Activated T-helper 1 cell treated with Interleukin-2 at 50 U/mL for 16 hours (primary cell): Measurements from ENCODE around the gene MACROD1.
"Not testable (repeated sequence)": the region's sequence is repeated elsewhere in the genome, so short reads cannot be mapped to it uniquely, and the experiment has no call there.

Source experiments
- DNase-seq: peaks from one replicate; pipeline ENCODE4 v3.0.0-alpha.2; 2020; ENCODE audit warnings: low read depth

The MACROD1 gene

DNA sequence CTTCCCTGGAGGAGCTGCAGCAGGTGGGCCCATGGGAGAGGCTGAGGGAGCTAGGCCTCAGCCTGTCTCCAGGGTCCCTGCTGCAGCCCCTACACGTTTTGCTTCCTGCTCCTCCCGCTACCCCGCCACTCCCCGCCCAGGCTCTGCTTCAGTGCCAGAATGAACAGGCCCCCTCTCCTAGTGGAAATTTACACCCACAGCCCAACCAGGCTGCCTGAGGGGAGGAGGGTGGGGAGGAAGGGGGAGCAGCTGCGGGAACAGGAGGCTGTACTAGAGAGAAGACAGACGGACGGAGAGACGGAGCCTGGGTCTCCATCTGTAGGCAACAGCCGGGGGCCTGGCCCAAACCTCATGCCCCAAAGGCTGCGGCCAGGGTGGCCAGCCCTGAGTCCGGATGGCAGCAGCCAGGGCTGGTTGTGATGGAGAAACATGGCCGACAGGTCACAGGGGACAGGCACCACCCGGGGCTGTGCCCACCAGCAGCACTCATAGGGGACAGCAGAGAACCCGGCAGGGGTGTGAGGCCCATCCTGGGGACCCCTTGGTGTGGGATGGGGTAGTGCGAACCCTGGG, 109.6 kb downstream of the MACROD1 start:
- DNase-seq = no peak

DNA sequence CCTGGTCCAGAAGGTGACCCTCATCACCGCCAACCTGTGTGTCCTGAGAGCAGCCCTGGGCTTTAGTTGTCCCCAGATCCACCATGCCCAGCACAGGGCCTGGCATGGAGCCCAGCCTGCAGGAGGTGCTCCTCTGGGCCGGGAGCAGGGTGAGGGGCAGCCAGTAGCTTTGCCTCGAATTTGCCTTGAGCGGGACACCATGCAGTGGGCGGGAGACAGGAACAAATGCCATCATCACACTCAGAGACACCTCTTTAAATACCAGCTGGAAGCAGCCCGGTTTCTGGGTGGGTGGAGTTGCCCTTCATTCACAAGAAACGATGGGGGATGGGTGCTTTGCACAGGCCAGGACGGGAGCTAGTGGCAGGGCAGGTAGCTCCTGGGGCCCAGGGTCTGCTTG, 110.8 kb downstream of the MACROD1 start:
- DNase-seq = no peak

DNA sequence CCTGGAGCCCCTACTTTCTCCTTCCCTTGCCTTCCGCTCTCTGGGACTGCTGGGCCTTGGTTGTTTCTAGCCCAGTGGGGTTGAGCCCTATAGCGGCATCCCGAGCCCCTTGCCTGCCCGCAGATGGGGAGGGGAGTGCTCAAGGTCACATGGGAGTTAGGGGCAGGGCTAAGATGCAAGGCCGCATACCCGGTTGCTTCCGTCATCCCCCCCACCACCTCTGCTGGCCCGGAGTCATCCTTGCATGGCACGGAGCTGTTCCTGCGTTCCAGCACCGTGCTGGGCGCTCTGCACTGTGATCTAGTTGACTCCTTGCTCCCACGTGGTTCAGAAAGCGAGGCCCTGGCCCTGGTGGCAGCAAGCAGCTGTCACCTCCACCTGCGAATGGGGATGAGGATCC, 112.2 kb downstream of the MACROD1 start:
- DNase-seq = no peak

DNA sequence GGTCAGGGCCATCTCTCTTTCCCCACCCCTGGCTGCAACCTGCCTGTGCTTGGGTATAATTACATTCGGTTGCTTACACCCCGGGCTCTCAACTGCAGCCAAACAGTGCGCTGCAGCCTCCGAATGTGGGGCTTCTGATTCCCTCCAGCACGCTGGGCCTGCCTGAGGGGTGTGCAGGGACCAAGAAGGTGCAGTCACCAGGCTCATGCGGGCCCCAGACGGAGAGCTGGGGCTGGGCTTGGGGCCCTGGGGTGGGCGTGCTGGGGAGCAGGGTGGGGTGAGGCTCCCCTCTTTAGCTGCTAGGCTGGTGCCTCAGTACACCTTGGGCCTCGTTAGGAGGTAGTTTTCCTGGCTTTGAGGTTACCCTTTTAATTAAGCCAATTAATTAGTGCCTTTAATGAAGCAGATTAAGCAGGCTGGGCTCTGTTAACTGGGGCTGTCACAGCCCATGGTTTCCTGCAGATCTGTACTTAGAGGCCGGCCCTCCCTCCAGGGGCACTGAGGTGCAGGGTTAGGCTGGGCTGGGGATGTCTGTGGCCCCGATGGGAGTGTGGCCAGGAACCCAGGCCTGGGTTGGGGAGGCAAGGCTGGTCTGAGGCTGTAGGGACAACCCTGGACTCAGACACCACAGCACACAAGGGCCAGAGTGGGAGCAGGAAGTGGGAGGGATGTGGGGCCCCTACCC, 112.8 kb downstream of the MACROD1 start:
- DNase-seq = no peak

DNA sequence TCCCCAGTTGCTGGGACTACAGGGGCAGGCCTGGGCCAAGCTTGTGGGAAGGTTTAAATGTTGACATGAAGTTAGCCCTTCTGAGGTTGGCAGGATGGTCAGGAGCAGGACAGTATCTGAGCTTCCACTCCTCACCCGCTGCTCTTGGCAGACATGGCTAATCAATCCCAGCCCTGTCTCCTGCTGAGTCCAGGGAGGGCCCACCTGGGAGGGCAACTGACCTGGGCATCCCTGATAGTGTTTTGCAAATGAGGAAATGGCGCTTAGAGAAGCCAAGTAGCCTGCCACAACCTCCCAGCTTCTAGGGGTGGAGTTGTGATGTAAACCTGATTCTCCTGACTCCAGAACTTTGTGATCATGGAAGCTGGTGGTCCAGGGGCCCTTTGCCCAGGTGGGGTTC, 113.5 kb downstream of the MACROD1 start:
- no peak for DNase-seq

DNA sequence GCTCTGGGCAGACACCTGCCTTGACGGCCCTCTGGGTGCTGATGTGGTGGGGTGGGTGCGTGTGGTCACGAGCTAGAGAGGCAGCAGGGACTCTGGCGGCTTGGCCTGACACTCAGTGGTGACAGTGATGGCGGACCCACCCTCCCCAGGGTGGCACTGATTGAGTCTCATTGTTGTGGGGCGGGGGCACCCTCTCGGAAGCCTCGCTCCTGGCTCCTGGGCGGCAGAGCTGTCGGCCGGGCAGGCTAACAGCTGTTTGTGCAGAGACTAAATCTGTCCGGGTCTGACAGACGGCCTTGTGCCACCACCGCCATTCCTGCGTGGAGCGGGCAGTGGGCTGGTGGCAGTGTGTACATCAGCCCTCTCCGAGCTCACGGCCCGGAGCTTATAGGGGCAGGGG, 114.6 kb downstream of the MACROD1 start:
- DNase-seq = no peak

DNA sequence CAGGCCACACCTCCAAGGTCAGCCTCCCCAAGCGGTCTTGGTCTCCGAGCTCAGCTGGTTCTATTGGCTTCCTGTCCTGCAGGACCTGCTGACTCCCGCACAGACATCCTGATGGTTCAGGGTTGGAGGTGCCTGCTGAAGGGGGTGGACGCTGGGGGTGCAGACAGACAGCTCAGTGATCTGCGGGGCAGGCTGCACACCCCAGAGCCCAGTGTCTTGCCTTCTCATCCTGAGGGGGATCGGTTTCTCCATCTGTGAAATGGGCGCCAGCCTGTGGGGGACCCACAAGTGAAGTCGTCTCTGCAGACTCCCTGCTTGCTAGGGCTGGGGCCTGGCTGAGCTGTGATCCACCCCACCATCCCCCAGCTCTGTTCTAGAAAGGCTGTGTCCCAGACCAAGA, 116.4 kb downstream of the MACROD1 start:
- DNase-seq = no peak

DNA sequence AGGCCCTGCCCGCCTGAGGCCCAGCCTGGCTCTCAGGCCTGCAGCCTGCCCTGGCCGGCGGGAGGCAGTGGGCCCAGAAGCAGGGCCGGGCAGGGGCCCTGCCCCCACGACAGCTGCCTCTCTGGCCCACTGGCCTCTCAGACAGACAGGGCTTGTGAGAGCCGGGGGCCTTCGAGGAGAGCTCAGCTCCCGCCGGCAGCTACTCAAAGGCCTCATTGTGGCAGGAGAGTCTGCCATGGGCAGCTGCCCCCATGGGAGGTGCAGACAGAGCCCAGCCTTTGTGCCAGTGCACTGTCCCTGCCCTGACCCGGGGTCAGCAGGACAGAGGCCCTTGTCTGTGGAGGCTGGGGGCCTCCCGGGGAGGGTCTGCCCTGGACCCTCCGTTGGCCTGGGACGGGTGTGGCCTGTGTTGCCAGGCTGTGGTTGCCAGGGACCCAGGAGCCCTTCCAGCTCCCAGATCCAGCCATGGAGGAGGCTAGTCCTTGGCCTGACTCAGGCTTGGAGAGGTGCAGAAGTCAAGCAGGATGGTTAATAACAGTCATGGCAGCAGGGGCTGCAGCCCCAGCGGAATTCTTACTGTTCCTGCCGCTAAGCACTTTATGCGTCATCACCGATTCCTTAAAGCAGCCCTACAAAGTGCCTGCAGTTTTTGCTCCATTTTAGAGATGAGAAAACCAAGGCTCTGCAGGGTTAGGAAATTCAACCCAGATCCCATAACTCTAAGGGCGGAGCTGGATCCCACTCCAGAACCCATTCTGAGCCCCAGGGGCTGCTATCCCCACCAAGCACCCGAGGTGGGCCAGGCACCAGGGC, 117.7 kb downstream of the MACROD1 start:
- no peak for DNase-seq

DNA sequence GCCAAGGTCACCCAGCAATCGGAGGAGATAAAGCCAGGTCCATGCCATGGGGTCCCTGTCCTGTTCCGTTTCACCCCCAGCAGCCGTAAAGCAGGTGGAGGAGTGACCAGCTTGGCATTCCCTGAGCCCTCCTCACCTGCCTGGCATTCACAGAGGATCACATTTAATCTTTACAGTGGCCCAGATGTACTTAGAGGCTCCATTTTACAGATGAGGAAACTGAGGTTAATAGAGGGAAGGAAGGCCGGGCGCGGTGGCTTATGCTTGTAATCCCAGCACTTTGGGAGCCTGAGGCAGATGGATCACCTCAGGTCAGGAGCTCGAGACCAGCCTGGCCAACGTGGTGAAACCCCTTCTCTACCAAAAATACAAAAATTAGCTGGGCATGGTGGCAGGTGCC, 118.5 kb downstream of the MACROD1 start:
- not testable (repeated sequence) for DNase-seq

DNA sequence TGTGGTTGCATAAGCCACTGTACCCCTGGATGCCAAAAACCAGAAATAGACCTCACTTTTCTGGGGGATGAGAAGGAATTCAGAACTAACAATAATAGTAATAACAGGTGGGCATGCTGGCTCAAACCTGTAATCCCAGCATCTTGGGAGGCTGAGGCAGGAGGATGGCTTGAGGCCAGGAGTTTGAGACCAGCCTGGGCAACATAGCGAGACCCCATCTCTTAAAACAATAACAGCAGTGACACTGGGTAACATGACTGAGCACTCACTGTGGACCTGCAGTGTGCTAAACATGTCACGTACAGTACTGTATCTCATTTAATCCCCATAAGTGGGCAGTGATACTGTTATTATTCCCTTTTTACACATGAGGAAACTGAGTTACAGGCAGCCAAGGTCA, 120.2 kb downstream of the MACROD1 start:
- no peak for DNase-seq

DNA sequence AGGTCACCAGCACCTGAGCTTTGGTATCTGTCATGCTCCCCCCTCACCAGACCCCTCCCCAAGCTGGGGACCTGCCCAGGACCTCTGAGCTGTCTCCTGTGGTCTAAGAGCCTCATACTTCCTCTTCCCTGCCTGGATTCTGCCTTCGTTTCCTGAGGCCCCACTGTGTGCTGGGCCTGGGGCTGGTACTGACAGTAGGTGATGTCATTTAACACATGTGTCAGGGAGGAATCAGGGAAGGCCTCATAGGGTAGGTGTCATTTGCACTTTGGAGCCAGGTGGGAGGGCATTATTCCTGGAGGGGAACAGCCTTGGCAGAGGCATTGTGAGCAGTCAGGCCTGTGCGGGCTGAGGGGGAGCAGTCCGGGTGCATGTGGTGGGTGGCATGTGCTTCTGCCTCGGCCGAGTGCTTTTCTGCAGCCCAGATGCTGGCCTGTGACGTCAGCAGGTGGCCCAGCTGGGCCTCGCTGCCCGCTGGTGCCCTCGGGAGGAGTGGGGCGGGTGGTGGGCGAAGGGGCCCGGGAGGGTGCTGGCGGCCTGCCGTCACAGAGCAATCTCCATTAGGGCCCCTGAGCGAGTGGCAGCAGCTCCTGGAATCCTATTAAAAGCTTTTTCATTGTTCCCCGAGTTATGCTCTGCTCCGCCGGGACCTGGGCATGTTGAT, 121.1 kb downstream of the MACROD1 start:
- no peak for DNase-seq

DNA sequence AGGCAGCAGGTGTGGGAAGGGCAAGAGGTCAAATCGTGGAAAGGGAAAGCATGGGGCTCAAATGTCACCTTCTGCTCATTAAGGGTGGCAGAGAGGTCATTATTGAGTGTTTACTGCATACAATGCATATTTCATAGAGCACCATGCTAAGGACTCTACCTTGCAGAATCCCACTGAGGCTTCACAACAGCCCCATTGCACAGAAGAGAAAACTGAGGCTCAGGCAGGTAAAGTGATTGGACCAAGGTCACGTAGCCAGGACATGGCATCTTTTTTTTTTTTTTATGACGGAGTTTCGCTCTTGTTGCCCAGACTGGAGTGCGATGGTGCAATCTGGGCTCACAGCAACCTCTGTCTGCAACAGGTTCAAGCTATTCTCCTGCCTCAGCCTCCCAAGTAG, 122.4 kb downstream of the MACROD1 start:
- DNase-seq = no peak

DNA sequence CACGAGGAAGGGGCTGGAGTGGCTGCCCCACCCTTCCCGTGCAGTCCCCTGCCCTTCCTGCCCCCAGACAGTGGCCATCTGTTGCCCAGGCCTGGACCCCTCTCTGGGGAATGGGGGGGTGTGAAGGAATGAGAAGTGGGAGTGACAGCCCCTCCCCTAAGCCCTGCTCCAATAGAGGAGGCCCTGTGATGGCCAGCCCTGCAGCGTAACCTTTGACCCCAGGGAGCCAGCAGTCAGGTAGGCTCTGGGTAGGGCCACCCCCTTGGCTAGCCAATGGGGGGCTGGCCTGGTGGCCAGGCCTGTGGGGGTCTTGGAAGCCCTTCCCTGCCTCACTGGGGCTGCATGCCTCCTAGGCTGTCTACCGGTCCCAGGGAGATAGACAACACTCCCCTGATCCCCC, 123.6 kb downstream of the MACROD1 start:
- no peak for DNase-seq

DNA sequence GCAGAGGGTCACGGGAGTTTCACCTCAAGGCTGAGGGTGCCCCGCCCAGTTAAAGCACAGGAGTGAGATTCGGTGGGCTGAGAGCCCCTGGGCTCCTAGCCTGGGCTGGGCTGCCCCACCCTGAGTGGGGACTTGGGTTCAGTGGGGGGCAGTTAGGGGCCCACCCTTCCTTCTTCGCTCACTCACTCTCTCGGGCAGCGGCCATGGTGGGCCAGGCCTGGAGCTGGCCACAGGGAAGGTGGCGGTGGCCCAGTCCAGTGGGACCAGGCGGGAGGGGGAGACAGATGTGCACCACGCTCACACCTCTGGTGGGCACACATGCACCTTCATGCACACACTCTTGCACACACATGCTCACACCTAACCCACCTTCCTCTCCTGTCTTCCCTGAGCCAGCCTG, 124.1 kb downstream of the MACROD1 start:
- DNase-seq = no peak

DNA sequence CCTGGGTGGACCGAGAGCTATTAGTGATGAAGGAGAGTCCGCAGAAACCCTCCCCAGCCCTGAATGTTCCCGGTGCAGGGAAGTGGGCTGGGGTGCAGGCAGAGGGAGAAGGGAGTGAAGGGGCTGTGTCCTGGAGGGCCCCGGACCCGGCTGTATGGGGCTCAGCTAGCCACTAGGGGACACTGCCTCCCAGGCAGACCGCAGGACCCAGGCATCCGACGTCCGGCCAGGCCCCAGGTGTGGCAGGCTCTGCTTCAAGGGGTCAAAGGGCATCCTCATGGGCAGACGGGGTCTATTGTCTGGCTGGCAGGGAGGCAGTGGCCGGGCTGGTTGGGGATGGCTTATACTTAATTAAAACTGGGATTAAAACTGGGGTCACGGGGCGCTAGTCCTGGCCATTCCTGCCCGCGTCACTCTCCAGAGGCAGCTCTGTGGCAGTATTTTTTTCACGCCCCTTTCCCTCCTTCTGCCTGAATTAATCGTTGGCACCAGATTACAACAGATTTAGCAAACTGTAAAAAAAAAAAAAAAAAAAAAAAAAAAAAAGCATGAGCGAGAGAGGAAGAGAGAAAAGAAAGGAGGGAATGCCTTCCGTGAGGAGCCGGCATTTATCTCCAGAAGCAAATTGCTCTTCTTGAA, 125.1 kb downstream of the MACROD1 start:
- no peak for DNase-seq

DNA sequence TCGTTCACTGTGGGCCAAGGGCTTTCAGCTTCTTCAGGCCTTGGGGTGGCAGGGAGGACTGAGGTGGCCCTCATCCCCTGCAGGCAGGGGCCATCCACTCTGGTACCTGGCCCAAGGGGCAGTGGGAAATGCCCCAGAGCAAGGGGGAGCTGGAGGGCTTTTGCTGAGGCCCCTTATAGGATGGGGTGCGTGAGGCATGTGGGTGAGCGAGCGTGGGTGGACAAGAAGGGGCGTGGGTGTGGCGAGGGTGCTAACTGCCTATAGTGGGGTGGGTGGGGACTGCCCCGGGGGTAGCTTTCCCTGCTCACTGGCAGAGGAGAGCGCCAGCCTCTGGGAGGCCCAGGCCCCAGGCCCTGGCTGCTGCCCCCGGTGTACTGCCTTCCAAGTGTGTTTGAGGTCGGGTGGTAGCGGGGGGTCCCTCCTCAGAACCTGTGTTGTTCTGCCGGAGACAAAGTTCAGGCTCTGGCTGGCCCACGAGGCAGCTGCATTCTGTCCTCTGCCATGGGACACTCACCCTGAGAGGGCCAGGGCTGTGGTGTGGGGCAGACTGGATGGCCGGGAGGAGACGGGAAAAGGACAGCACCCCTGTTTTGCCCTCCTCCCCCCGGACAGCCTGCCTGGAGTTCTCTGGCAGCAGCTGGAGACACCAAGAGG, 126.8 kb downstream of the MACROD1 start:
- no peak for DNase-seq

DNA sequence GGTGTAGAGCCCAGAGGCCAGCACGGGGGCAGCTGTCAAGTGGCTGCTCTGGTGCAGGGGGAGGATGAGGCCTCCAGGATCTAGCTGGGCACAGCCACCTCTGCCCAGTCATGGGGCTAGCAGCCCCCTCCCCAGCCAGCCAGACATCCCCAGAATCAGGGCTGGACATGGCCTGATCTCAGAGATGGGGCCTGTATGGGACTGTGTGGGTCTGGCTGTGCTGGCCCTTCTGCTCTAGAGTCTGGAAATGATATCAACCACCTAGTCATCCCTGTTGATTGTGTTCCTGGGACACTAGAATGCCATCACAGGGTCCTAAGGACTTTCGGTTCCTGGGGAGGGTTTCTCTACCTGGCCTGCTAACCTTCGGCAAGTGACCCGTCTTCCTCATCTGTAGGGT, 127.4 kb downstream of the MACROD1 start:
- DNase-seq = no peak

DNA sequence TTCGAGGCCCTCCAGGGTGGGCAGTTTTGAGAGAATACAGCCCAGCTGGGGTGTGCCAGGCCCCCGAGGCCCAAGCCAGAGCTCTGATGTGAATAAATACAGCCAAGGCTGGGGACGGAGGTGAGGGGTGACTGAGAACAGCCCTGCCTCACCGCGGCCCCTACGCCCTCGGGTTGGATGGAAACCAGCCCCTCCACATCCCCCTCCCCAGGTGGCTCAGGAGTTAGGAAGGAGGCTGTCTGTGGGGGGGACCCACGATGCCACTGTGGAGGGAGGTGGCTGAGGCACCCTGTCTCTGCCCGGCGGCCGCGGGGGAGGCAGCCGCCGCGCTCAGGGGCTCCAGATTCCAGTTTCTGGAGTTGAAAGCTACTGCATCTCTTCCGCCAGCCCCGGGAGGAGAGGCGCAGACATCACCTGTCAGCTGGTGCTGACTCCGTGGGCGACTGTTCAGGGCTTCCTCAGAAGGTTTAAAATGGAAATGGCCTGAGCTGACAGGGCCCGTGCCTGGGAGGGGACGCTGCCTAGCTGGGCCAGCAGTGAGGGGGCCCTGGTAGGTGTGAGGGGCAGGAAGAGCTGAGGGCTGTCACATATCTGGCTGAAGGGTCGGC, 128.8 kb downstream of the MACROD1 start:
- DNase-seq = no peak

DNA sequence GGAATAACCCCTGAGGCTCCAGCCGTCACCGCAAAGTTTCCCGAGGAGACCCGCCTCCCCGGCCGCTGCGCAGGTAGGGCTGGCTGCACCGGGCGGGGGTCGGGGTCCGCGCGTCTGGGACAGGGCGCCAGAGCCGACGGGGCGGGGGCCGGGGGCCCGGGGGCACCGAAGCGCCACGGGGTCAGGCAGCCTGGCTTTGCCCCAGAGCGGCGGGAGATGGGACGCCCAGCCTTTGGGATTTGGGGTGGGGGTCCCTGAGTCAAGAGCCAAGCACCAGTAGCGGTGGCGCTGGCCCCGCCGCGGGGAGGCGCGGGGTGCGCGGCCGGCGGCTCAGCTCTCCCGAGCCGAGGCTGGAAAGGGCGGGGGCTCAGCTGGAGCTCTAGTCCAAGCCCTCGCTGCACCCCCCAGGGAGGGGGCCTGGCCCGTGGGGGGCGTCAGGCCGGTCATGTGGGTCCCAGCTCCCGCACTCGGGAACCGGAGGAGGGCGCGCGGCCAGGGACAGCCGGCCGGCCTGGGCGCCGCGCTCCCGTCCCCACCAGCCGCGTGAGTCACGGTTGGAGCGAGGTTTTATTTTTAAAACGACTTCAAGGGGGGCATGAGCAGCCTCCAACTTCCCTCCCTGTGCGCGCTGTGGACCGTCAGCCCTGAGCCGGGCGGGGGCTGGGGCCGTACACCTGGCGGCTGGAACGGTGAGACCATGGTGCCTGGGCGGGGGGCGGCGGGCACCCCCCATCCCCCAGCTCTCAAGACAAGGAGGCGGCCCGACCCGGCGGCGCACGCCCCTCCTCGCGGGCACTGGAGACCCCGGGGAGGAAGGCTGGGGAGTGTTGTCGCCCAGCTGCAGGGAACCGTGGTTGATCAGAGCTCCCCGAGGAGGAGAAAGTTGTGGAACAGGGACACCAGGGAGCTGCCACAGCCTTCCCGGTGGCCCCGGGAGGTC, 129.6 kb downstream of the MACROD1 start:
- DNase-seq = no peak

DNA sequence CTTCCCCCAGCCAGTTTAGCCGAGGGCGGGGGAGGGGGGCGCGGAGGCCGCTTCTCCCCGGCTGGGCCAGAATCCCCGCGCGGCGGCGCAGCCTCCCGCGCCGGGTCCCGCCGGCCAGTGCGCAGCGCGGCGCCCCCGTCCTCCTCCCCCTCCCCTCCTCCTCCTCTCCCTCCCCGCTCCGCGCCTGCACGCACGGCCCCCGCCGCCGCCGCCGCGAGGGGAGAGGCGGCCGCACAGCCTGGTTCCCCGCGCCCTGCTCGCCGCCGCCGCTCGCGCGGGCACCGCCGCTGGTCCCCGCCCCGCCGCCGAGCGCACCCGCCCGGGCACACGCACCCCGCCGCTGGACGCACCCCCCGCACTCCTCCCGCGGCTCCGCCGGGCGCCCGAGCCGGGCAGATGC, 130.3 kb downstream of the MACROD1 start, which contains the start of gene FLRT1:
TSS of gene FLRT1 (plus strand) at position 356 of the 400 bp plus-strand sequence. CDS start 80,337 bp downstream, outside the sequence.
- no peak for DNase-seq
